Prostate gland (tissue), 2 donors: ENCODE data around the gene ZNF581. TPM values are rescaled to one million over a fixed set of nuclear protein-coding genes. Genes with fewer than 3 reads are reported as not detected.

Experiments
- DNase-seq: peaks from one replicate; pipeline ENCODE4 v3.0.0-alpha.2; 2019; ENCODE audit warnings: low spot score
- H3K27ac ChIP-seq, 2 donors: fragments of 200-600 bp; sonication (generic); 2 replicates each; pipeline ENCODE4 v1.5.1; 2017 to 2019
- H3K27me3 ChIP-seq: fragments of 200-600 bp; sonication (generic); replicated peaks from 2 replicates; pipeline ENCODE4 v1.5.1; 2019; ENCODE audit not compliant: insufficient read depth
- H3K36me3 ChIP-seq, 2 donors: fragments of 200-600 bp; sonication (generic); 1 replicate in 1 of 2; 2 replicates in 1 of 2; pipeline versions ENCODE4 v1.5.1 to v1.8.1; 2017 to 2019
- H3K4me1 ChIP-seq: fragments of 200-600 bp; sonication (generic); replicated peaks from 2 replicates; pipeline ENCODE4 v1.5.1; 2019
- H3K4me3 ChIP-seq, 2 donors: fragments of 200-600 bp; sonication (generic); 2 replicates each; pipeline ENCODE4 v1.5.1; 2017 to 2019
- H3K9me3 ChIP-seq: fragments of 200-600 bp; sonication (generic); 2 replicates; pipeline ENCODE4 v1.5.1; 2017
- CTCF ChIP-seq, 4 experiments: fragments of 200-600 bp in 2 of 4; fragments of 450-650 bp in 2 of 4; sonication (generic) in 2 of 4; IDR thresholded peaks; 1 replicate in 3 of 4; 2 replicates in 1 of 4; pipeline ENCODE4 v1.5.1; 2016 to 2019; ENCODE audit warnings: antibody characterized with exemption in 4 of 4, mild to moderate bottlenecking in 2 of 4, moderate library complexity in 2 of 4
- POLR2A ChIP-seq: fragments of 450-650 bp; IDR thresholded peaks from one replicate; pipeline ENCODE4 v1.6.1; 2016; ENCODE audit warnings: antibody characterized with exemption, mild to moderate bottlenecking
- POLR2AphosphoS5 ChIP-seq: sonication (generic); formaldehyde crosslinking; IDR thresholded peaks from one replicate; pipeline ENCODE4 v1.6.1; 2017; ENCODE audit warnings: antibody characterized with exemption
- WGBS: methylation state at CpG from one replicate; pipeline ENCODE4 v1.1.5; 2018; 5-methylcytosine and 5-hydroxymethylcytosine counted together
- intact Hi-C: fragments of 100-400 bp; cut with DNase I; formaldehyde crosslinking; loops from one replicate; pipeline ENCODE4 v1.14.2; 2022
- total RNA-seq, 2 donors: library from RNA; depleted of rRNA; stranded (reverse); fragments of >200 nt; gene quantifications; one replicate each; pipeline ENCODE4 v1.1.0, GENCODE V29; 2016

The ZNF581 gene
- total RNA-seq, 2 donors from 2014 or later, result 19.7 to 20.6 TPM

- TF ChIP-seq CTCF (IDR thresholded peaks at IDR 0.05), result no peak
- no peak for TF ChIP-seq POLR2AphosphoS5
- TF ChIP-seq POLR2A, result no peak
- no peak for DNase-seq
- Histone ChIP-seq H3K4me1 (peaks cover 12% of the 10 kb centered on the region), H3K27me3 (no peaks in the 10 kb centered on the region), H3K9me3 (no peaks in the 10 kb centered on the region), H3K27ac (no peak overlapping the region), H3K36me3 (peaks cover 11 to 14% of the 10 kb centered on the region in 2 donors), H3K4me3 (no peak overlapping the region)
- intact Hi-C loops, result no loop called here
- 90% methylated on average over 22 of the region's 24 CpGs for whole genome bisulfite sequencing
These were observed 36.2 kb downstream of the ZNF581 start for GRCh38 chr19:55679343-55680257.

- H3K36me3 ChIP-seq, result peaks cover 11 to 14% of the 10 kb centered on the region in 2 donors
- no peaks in the 10 kb centered on the region for H3K27me3 ChIP-seq
- WGBS, result 94% methylated on average over 20 of the region's 20 CpGs
- intact Hi-C loops, result no loop called here
- no peak for DNase-seq
- TF ChIP-seq POLR2AphosphoS5 (no peak), POLR2A (no peak)
- no peaks in the 10 kb centered on the region for H3K9me3 ChIP-seq
- H3K4me3 ChIP-seq, result no peak overlapping the region
- H3K4me1 ChIP-seq, result peaks cover 16% of the 10 kb centered on the region
- no peak overlapping the region for H3K27ac ChIP-seq
These were observed 37.1 kb downstream of the ZNF581 start for GRCh38 chr19:55680339-55681130.

DNA sequence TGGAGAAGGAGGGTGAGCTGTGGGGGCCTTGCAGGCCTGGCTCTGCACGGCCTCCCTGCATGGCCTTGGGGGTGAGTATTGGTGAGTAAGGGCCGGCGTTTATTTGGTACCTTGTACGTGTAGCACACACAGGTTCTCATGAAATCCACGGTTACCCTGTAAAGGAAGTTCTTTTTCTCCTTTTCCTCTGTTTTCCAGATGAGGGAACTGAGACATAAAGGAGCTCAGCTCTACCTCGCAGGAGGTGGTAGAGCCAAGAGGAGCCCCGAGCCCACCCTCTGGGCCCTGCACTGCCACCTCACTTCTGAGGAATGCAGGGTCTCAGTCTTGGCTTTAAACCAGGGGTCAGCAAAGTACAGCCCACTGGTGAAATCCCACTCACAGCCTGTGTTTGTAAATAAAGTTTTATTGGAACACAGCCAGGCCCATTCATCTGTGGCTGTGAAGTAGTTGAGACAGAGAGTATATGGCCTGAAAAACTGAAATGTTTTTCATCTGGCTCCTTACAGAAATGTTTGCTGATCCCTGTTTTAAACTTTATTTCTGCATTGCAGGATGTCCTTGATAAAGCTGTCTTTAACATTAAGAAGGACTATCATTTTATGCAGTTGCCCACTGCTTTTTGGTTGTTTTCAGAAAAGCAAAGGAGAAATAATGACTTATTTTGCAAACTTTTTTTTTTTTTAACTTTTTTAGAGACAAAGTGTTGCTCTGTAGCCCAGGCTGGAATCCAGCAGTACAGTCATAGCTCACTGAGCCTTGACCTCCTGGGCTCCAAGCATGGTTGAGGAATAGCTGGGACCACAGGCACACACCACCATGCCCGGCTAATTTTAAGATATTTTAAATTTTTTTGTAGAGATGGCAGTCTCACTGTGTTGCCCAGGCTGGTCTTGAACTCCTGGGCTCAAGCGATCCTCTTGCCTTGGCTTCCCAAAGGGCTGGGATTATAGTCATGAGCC lies 38.0 kb downstream of the ZNF581 start:
- Histone ChIP-seq H3K9me3 (no peaks in the 10 kb centered on the region), H3K36me3 (peaks cover 11 to 14% of the 10 kb centered on the region in 2 donors), H3K4me3 (no peak overlapping the region), H3K27me3 (no peaks in the 10 kb centered on the region), H3K4me1 (peaks cover 16% of the 10 kb centered on the region), H3K27ac (no peak overlapping the region)
- WGBS, result 93% methylated on average over 9 of the region's 9 CpGs
- DNase-seq, result no peak
- no peak for TF ChIP-seq POLR2A
- TF ChIP-seq CTCF (IDR thresholded peaks at IDR 0.05), result no peak
- no peak for TF ChIP-seq POLR2AphosphoS5
- intact Hi-C loops, result no loop called here

- Histone ChIP-seq H3K4me3 (no peak overlapping the region), H3K9me3 (no peaks in the 10 kb centered on the region), H3K4me1 (peaks cover 6% of the 10 kb centered on the region), H3K27me3 (no peaks in the 10 kb centered on the region), H3K27ac (peak overlapping the region; percentile 0 to 65), H3K36me3 (peaks cover 4 to 11% of the 10 kb centered on the region in 2 donors)
- WGBS, result 60% methylated on average over 22 of the region's 22 CpGs
- peak; percentile 74 for DNase-seq
- TF ChIP-seq POLR2AphosphoS5, result peak; percentile 84
- TF ChIP-seq CTCF (IDR thresholded peaks at IDR 0.05), result no peak
- TF ChIP-seq POLR2A, result no peak
- intact Hi-C loops, result no loop called here
These were observed 40.2 kb downstream of the ZNF581 start for GRCh38 chr19:55683449-55684261.
